H7 (cell line): ENCODE results near the gene ADGRB3. TPM values are rescaled to one million over a fixed set of nuclear protein-coding genes. Genes with fewer than 3 reads are reported as not detected.
"Not testable (repeated sequence)": the region's sequence is repeated elsewhere in the genome, so short reads cannot be mapped to it uniquely, and the experiment has no call there.

Experiments
- DNase-seq: peaks from one replicate; pipeline ENCODE4 v3.0.0; 2012
- H3K27me3 ChIP-seq: 2 replicates; pipeline ENCODE4 v1.6.0; 2011; ENCODE audit warnings: mild to moderate bottlenecking, low read length; ENCODE audit not compliant: control insufficient read depth, insufficient read depth
- H3K36me3 ChIP-seq: replicated peaks from 2 replicates; pipeline ENCODE4 v1.5.1; 2011; ENCODE audit warnings: low read length; ENCODE audit not compliant: control insufficient read depth, insufficient read depth
- H3K4me3 ChIP-seq: 2 replicates; pipeline ENCODE4 v1.5.1; 2011; ENCODE audit warnings: low read depth, mild to moderate bottlenecking, control low read depth, low read length, moderate library complexity; ENCODE audit not compliant: insufficient read depth
- total RNA-seq: library from RNA; depleted of rRNA; stranded (reverse); fragments of >200 nt; shearing (Covaris generic); gene quantifications from 2 replicates; pipeline ENCODE4 v1.2.3, GENCODE V29; 2014

Gene ADGRB3
- total RNA-seq, 1 experiment from 2014 or later, result 0.21 TPM

GRCh38 chr6:69424581-69424980 lies 789.5 kb downstream of the ADGRB3 start:
- Histone ChIP-seq H3K27me3 (no peaks in the 10 kb centered on the region), H3K36me3 (no peaks in the 10 kb centered on the region)
- DNase-seq, result no peak

DNA sequence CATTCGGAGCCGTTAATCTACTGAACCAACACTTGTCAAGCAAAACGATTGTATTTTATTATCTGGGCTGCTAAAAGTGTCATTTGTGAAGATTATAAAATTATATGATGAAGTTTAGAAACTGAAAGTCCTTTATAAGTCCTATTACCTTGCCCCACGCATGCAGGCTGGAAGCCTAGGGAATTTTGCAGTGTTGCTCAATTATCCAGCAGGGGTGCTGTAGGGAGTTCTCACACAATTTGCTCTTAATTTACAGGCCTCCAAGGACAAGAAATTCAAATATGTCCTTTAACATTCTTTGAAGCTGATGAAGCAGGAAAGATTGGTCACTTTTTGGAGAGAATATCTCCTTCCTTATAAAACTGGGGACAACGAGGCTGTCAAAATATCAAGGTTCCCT lies 792.8 kb downstream of the ADGRB3 start:
- peak; percentile 17 for DNase-seq

More at GRCh38 chr6:69424581-69424980, 789.5 kb downstream of the ADGRB3 start:
- H3K4me3 ChIP-seq, result no peak overlapping the region

GRCh38 chr6:69432168-69432567 lies 797.1 kb downstream of the ADGRB3 start:
- not testable (repeated sequence) for H3K4me3 ChIP-seq, H3K27me3 ChIP-seq, DNase-seq, H3K36me3 ChIP-seq

More for the DNA sequence above, 792.8 kb downstream of the ADGRB3 start:
- Histone ChIP-seq H3K27me3 (no peaks in the 10 kb centered on the region), H3K36me3 (no peaks in the 10 kb centered on the region), H3K4me3 (no peak overlapping the region)

GRCh38 chr6:69433116-69433515 lies 798.0 kb downstream of the ADGRB3 start:
- not testable (repeated sequence) for H3K27me3 ChIP-seq, H3K4me3 ChIP-seq, H3K36me3 ChIP-seq, DNase-seq

DNA sequence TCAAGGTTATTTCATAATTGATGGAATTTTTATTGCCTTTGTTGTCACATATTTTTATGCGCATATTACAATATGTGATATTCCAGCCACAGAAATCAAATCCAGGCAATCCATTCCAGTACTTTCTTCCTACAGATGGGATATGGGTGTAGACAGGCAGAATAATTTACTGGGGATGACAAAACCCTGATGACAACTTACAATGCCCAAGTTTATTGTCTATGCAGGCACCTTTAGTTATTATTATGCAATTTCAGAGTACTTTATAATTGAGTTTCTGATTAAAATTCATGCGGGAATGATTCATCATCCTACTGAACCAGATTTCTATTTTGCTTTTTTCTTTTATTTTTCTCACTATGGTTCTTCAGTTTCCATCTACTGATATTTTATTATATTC lies 803.0 kb downstream of the ADGRB3 start:
- Histone ChIP-seq H3K27me3 (no peaks in the 10 kb centered on the region), H3K4me3 (no peak overlapping the region), H3K36me3 (no peaks in the 10 kb centered on the region)
- DNase-seq, result no peak
